ENCODE measurements around the gene EHD3.
A peak's percentile ranks its signal among the peaks of the same experiment; 100 is the strongest.

Gene EHD3

GRCh38 chr2:31233741-31234682 lies at the start of gene EHD3:
Gene EHD3 (plus strand): TSS chr2:31234152. CDS start chr2:31234622, 470 bp downstream.
- DNase-seq (ENCODE audit: low read depth in 2 of 3, low spot score in 2 of 3): peak; percentile 54 to 66 (median 54)

DNA sequence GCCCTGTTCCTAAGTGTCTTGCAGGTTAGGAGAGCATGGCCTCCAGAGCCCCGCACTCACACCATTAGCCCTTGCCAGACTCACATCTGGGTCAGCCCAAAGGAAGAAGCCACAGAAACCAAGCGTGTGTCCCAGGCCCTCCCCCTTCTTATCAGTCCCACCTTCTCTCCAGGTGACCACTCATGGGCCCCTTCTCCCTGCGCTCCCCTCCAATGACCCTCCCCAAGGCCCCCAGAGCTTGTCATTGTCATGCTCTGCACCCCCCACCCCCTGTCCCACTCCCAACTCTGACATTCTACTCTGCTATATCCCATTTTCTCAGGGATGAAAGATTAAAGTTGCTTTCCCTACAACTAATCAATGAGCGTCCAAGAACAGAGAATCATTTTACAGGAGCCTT lies 46.8 kb upstream of the EHD3 start:
- DNase-seq (ENCODE audit: low read depth in 2 of 3, low spot score in 2 of 3): no peak

GRCh38 chr2:31188131-31188530 lies 45.8 kb upstream of the EHD3 start:
- DNase-seq (ENCODE audit: low read depth in 2 of 3, low spot score in 2 of 3): no peak

GRCh38 chr2:31189141-31189540 lies 44.8 kb upstream of the EHD3 start:
- no peak for DNase-seq (ENCODE audit: low read depth in 2 of 3, low spot score in 2 of 3)

GRCh38 chr2:31190188-31190587 lies 43.8 kb upstream of the EHD3 start:
- DNase-seq (ENCODE audit: low read depth in 2 of 3, low spot score in 2 of 3): no peak

- no peak for DNase-seq (ENCODE audit: low read depth in 2 of 3, low spot score in 2 of 3)
Measured at GRCh38 chr2:31191931-31192330, 42.0 kb upstream of the EHD3 start.

DNA sequence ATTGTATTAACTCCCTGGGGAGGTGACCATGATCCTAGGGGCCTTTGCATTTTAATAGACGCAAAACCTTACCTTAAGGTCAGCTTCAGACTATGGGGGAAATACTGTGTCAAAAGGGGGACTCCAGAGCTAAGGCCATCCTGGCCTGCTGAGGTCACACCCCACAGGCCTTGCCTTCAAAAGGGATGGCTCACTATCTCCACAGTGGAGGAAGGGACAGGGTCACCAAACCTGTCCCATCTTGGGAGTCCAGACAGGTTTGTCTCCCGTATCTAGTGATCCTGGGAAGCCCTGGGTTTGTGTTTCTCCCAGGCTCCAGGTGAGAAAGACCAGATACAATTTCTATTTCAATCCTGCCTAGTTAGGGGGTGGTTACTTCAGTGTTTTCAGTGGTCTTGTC lies 41.6 kb upstream of the EHD3 start:
- no peak for DNase-seq (ENCODE audit: low read depth in 2 of 3, low spot score in 2 of 3)

DNA sequence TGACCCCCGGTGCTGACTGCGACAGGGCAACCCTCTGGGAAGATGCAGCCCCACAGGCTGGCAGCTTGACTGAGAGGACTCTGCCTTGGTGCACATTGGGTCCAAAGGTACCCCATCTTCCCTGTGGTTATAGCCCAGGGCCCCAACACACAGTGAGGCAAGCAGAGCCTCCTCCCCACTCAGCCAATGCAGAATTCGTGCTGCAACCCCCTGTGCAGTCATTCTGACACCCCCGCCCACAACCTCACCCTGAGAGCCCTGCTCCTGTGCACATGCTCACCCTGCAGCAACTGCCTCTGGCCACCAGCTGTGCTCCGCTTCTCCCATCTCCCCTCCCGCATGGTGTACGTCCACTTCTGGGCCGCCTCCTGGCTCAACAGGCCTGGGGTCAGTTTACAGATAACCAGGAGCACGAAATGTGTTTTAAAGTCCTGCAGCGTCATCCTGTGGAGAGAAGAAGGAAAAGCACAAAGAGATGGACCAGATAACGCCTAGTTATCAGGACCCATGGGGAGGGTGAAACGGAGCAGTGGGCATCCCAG lies 41.0 kb upstream of the EHD3 start:
- DNase-seq (ENCODE audit: low read depth in 2 of 3, low spot score in 2 of 3): no peak

GRCh38 chr2:31193806-31194205 lies 40.1 kb upstream of the EHD3 start:
- DNase-seq (ENCODE audit: low read depth in 2 of 3, low spot score in 2 of 3): no peak

DNA sequence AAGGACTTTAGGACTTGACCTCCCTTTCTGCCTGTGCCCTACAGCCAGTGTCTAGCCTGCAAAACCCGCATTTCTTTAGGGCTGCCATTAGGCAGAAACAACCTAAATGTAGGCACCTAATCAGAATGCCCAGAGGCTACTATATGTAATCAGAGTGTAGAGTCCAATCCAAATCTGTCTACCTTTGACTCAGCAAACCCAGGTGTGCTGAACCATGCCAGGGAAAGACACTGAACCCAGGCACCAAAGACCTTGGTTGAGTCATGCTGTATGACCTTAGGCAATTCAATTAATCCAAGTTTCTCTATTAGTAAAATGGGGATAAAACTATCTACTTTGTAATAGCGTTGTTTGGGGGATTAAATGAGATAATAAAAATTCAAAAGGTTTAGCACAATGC lies 37.3 kb upstream of the EHD3 start:
- no peak for DNase-seq (ENCODE audit: low read depth in 2 of 3, low spot score in 2 of 3)

GRCh38 chr2:31197166-31197565 lies 36.8 kb upstream of the EHD3 start:
- no peak for DNase-seq (ENCODE audit: low read depth in 2 of 3, low spot score in 2 of 3)

DNA sequence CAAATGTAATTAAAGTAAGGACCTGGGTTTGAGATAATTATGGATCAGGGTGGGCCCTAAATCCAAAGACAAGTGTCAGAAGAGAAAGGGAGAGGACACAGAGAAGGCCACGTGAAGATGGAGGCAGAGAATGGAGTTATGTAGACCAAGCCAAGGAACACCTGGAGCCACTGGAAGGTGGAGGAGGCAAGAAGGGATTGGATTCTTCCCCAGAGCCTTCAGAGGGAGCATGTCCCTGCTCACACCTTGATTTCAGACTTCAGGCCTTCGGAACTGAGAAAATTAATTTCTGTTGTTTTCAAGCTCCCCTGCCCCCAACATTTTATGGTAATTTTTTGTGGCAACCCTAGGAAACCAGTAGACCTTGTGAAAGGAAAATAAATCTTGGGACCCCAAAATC lies 36.3 kb upstream of the EHD3 start:
- DNase-seq (ENCODE audit: low read depth in 2 of 3, low spot score in 2 of 3): no peak

DNA sequence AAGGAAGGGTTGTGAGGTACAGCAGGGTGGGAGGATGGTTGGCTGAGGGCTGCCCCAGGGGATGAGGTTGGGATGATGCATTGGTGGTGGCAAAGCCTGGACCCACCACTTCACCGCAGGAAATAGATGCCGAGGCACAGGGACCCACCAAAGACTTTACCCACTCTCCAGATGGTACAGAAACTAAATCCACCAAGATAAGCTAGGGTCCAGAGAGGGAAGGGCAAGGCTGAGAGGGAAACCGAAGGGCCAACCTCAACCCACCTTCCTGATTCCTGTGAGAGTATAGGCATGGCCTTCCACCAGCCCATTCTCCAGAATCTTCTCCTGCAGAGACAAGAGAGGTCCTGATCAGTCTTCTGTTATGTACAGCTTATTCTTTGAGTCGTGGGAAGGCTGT lies 34.7 kb upstream of the EHD3 start:
- DNase-seq (ENCODE audit: low read depth in 2 of 3, low spot score in 2 of 3): no peak

DNA sequence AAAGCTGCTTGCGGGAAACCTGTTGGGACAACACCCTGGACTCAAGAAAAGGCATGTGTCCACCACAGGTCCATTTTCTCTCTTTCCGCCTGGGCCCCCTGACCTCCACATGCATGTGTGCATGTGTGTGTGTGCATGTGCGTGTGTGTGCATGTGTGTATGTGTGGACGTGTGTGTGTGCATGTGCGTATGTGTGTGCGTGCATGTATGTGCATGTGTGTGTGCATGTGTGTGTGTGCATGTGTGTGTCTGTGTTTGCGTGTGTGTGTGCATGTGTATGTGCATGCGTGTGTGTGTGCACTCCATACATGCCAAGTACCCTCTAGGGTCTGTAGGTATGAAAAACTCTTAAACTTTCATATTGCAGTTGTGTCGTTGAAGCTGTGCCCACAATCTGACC lies 33.0 kb upstream of the EHD3 start:
- DNase-seq (ENCODE audit: low read depth in 2 of 3, low spot score in 2 of 3): no peak

GRCh38 chr2:31202041-31202440 lies 31.9 kb upstream of the EHD3 start:
- no peak for DNase-seq (ENCODE audit: low read depth in 2 of 3, low spot score in 2 of 3)

DNA sequence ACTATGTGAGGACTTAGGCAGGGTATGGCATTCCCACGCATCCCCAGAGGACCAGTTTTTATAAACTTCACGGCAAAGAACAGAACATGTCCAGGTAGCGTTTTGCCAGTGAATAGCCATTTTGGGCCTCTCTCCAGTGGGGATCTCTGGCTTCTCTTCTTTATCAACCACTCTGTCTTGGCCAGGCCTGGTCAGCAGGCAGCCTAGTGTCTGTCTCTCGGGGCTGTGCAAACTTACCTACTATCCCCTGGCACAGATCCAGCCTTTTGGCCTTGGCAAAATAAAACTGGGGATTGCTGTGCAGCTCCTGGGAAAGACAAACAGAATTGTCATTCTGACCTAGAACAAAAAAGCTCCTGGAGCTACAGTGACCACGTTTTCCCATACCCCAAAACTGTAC lies 31.1 kb upstream of the EHD3 start:
- no peak for DNase-seq (ENCODE audit: low read depth in 2 of 3, low spot score in 2 of 3)

GRCh38 chr2:31203916-31204315 lies 30.0 kb upstream of the EHD3 start:
- DNase-seq (ENCODE audit: low read depth in 2 of 3, low spot score in 2 of 3): no peak

GRCh38 chr2:31204783-31205182 lies 29.2 kb upstream of the EHD3 start:
- no peak for DNase-seq (ENCODE audit: low read depth in 2 of 3, low spot score in 2 of 3)

DNA sequence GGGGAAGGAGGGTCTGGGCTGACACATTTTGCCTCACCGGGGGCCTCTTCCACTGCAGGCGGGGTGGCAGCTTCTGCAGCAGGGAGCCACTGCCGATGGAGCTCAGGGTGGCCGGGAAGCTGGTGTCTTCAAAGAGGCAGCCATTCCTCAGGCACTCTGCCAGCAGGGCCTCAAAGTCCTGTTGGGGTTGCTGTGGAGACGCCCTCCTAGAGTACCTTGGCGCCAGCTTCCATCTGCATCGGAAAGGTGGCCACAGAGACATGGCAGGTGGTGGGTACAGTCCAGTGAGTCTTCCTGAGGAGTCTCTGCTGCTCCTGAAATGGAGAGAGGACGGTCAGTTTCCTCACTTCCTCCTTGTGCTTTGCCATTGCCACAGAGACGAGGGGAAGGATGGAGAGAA lies 28.8 kb upstream of the EHD3 start:
- no peak for DNase-seq (ENCODE audit: low read depth in 2 of 3, low spot score in 2 of 3)

DNA sequence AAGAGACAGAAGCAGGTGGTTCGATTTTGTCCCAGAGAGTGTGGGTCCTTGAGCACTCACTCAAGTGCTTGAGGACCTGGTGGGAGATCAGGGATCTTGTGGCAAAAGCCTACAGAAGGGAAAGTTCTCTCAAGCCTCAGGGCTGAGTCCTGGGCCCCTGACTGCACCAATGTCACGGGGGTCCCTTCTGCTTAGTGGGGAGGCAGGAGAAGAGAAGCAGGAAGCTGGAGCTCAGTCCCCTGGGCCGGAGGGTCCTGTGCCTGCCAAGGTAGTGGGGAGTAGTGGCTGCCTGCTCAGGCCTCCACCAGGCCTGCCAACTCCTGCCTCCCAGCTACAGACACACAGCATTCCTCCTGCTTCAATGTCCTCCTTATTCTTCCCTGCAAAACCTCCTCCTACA lies 28.3 kb upstream of the EHD3 start:
- DNase-seq (ENCODE audit: low read depth in 2 of 3, low spot score in 2 of 3): no peak

DNA sequence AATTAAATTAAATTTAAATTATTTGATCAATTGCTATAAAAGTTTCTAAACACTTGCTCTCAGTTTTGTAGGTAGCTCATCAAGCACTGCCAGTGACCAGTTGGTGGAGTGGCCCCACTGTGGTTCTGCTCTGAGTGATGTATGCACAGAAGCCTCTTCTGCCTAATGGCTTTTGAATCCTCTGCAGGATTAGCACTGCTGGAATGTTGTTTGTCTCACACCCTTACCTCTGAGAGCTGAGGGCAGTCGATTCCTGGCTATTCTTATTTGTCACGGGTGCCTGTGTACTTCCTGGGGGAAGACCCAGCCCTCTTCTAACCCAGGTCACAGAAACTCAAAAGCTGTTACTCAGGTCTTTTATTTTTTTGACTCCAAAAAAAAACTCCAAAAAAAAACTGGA lies 26.2 kb upstream of the EHD3 start:
- no peak for DNase-seq (ENCODE audit: low read depth in 2 of 3, low spot score in 2 of 3)

DNA sequence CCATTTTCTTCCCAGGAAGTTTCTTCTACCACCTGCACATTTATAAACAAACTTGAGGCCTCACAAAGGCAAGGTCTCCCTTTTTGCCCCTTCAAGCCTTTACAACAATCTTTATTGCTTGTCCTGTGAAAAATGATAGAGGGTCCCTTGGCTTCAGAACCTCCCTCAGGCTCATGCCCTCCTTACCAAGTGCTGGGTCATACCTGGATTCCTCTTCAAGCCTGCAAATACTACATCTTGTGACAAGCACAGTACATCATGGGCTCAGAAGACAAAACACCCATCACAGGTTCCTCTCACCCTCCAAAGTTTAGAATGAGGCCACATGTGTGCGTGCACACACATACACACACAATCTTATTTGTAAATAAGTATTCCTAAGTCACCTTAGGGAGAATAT lies 25.7 kb upstream of the EHD3 start:
- no peak for DNase-seq (ENCODE audit: low read depth in 2 of 3, low spot score in 2 of 3)

Data from activated CD8-positive, alpha-beta memory T cell treated with anti-CD3 and anti-CD28 coated beads for 48 hours (primary cell).